ENCODE measurements around the gene CDH13.
A peak's percentile ranks its signal among the peaks of the same experiment; 100 is the strongest.

The CDH13 gene

GRCh38 chr16:82993926-82994325, 367.2 kb downstream of the CDH13 start:
- WGBS (ENCODE audit: extremely low coverage, insufficient coverage, insufficient read length): no CpG with 5 or more reads among the region's 4 CpGs
- no peaks in the 10 kb centered on the region for H3K27me3 ChIP-seq (ENCODE audit: insufficient read depth, low read length)

GRCh38 chr16:82995286-82995923, 368.6 kb downstream of the CDH13 start:
- no CpG with 5 or more reads among the region's 9 CpGs for WGBS (ENCODE audit: extremely low coverage, insufficient coverage, insufficient read length)

More at GRCh38 chr16:82993926-82994325, 367.2 kb downstream of the CDH13 start:
- Histone ChIP-seq H3K4me2 (ENCODE audit: low read length) (no peak overlapping the region), H3K4me3 (ENCODE audit: low read depth, low read length) (no peak overlapping the region), H2AFZ (ENCODE audit: insufficient read depth, low read length, poor library complexity) (no peak overlapping the region), H3K36me3 (ENCODE audit: control insufficient read depth in 1 of 2, insufficient read depth in 2 of 2, low read length in 2 of 2) (no peaks in the 10 kb centered on the region), H3K27ac (ENCODE audit: low read depth, low read length) (no peak overlapping the region), H4K8ac (ENCODE audit: low read depth, low read length) (no peak overlapping the region), H2BK12ac (ENCODE audit: low read length) (no peak overlapping the region), H2BK120ac (ENCODE audit: insufficient read depth, low read length, poor library complexity) (no peak overlapping the region), H3K9me3 (ENCODE audit: insufficient read depth, low read depth, low read length) (no peaks in the 10 kb centered on the region), H3K79me1 (ENCODE audit: low read length) (no peaks in the 10 kb centered on the region), H3K4ac (ENCODE audit: low read depth, low read length) (no peak overlapping the region), H3K18ac (ENCODE audit: low read length) (no peak overlapping the region), H3K14ac (ENCODE audit: low read length) (no peak overlapping the region), H3K79me2 (ENCODE audit: control insufficient read depth, insufficient read depth, low read length, poor library complexity) (no peaks in the 10 kb centered on the region), H3K9ac (ENCODE audit: low read length) (no peak overlapping the region), H2BK5ac (ENCODE audit: low read depth, low read length, poor library complexity) (no peak overlapping the region), H3K23ac (ENCODE audit: low read length) (no peak overlapping the region), H3K4me1 (ENCODE audit: control insufficient read depth in 1 of 2, insufficient read depth in 2 of 2, low read length in 2 of 2) (no peaks in the 10 kb centered on the region), H4K12ac (ENCODE audit: low read depth, low read length) (no peak overlapping the region), H4K91ac (ENCODE audit: low read depth, low read length) (no peak overlapping the region), H2AK5ac (ENCODE audit: low read length) (no peak overlapping the region)
- DNase-seq: no peak

GRCh38 chr16:82995924-82996441, 369.2 kb downstream of the CDH13 start:
- WGBS (ENCODE audit: extremely low coverage, insufficient coverage, insufficient read length): no CpG with 5 or more reads among the region's 5 CpGs

More at GRCh38 chr16:82995286-82995923, 368.6 kb downstream of the CDH13 start:
- Histone ChIP-seq H4K12ac (ENCODE audit: low read depth, low read length) (no peak overlapping the region), H3K27me3 (ENCODE audit: insufficient read depth, low read length) (no peaks in the 10 kb centered on the region), H3K9me3 (ENCODE audit: insufficient read depth, low read depth, low read length) (no peaks in the 10 kb centered on the region), H3K27ac (ENCODE audit: low read depth, low read length) (no peak overlapping the region), H2BK12ac (ENCODE audit: low read length) (no peak overlapping the region), H3K36me3 (ENCODE audit: control insufficient read depth in 1 of 2, insufficient read depth in 2 of 2, low read length in 2 of 2) (no peaks in the 10 kb centered on the region), H3K23ac (ENCODE audit: low read length) (no peak overlapping the region), H3K4me3 (ENCODE audit: low read depth, low read length) (no peak overlapping the region), H3K79me1 (ENCODE audit: low read length) (no peaks in the 10 kb centered on the region), H4K8ac (ENCODE audit: low read depth, low read length) (no peak overlapping the region), H3K4me1 (ENCODE audit: control insufficient read depth in 1 of 2, insufficient read depth in 2 of 2, low read length in 2 of 2) (no peaks in the 10 kb centered on the region), H2AFZ (ENCODE audit: insufficient read depth, low read length, poor library complexity) (no peak overlapping the region), H2BK120ac (ENCODE audit: insufficient read depth, low read length, poor library complexity) (no peak overlapping the region), H3K18ac (ENCODE audit: low read length) (no peak overlapping the region), H4K91ac (ENCODE audit: low read depth, low read length) (no peak overlapping the region), H3K9ac (ENCODE audit: low read length) (no peak overlapping the region), H2AK5ac (ENCODE audit: low read length) (no peak overlapping the region), H3K4me2 (ENCODE audit: low read length) (no peak overlapping the region), H3K79me2 (ENCODE audit: control insufficient read depth, insufficient read depth, low read length, poor library complexity) (no peaks in the 10 kb centered on the region), H3K14ac (ENCODE audit: low read length) (no peak overlapping the region), H2BK5ac (ENCODE audit: low read depth, low read length, poor library complexity) (no peak overlapping the region), H3K4ac (ENCODE audit: low read depth, low read length) (no peak overlapping the region)
- DNase-seq: no peak

GRCh38 chr16:82996814-82997213, 370.0 kb downstream of the CDH13 start:
- H3K14ac ChIP-seq (ENCODE audit: low read length): no peak overlapping the region
- H3K4ac ChIP-seq (ENCODE audit: low read depth, low read length): no peak overlapping the region
- H3K23ac ChIP-seq (ENCODE audit: low read length): no peak overlapping the region
- no peak overlapping the region for H3K9ac ChIP-seq (ENCODE audit: low read length)
- no peak overlapping the region for H3K4me2 ChIP-seq (ENCODE audit: low read length)
- H3K4me1 ChIP-seq (ENCODE audit: control insufficient read depth in 1 of 2, insufficient read depth in 2 of 2, low read length in 2 of 2): no peaks in the 10 kb centered on the region
- H3K18ac ChIP-seq (ENCODE audit: low read length): no peak overlapping the region
- no peak overlapping the region for H4K8ac ChIP-seq (ENCODE audit: low read depth, low read length)
- H2BK12ac ChIP-seq (ENCODE audit: low read length): no peak overlapping the region
- H3K79me1 ChIP-seq (ENCODE audit: low read length): no peaks in the 10 kb centered on the region
- peak overlapping the region; percentile 53 for H3K4me3 ChIP-seq (ENCODE audit: low read depth, low read length)
- H2AK5ac ChIP-seq (ENCODE audit: low read length): no peak overlapping the region
- no CpG with 5 or more reads among the region's 4 CpGs for WGBS (ENCODE audit: extremely low coverage, insufficient coverage, insufficient read length)
- no peaks in the 10 kb centered on the region for H3K79me2 ChIP-seq (ENCODE audit: control insufficient read depth, insufficient read depth, low read length, poor library complexity)
- H2BK120ac ChIP-seq (ENCODE audit: insufficient read depth, low read length, poor library complexity): no peak overlapping the region
- H2AFZ ChIP-seq (ENCODE audit: insufficient read depth, low read length, poor library complexity): no peak overlapping the region
- no peak overlapping the region for H4K91ac ChIP-seq (ENCODE audit: low read depth, low read length)
- no peaks in the 10 kb centered on the region for H3K36me3 ChIP-seq (ENCODE audit: control insufficient read depth in 1 of 2, insufficient read depth in 2 of 2, low read length in 2 of 2)
- no peak overlapping the region for H2BK5ac ChIP-seq (ENCODE audit: low read depth, low read length, poor library complexity)
- H3K27me3 ChIP-seq (ENCODE audit: insufficient read depth, low read length): no peaks in the 10 kb centered on the region
- no peak overlapping the region for H3K27ac ChIP-seq (ENCODE audit: low read depth, low read length)
- no peak overlapping the region for H4K12ac ChIP-seq (ENCODE audit: low read depth, low read length)
- no peaks in the 10 kb centered on the region for H3K9me3 ChIP-seq (ENCODE audit: insufficient read depth, low read depth, low read length)
- DNase-seq: no peak

More at GRCh38 chr16:82995924-82996441, 369.2 kb downstream of the CDH13 start:
- no peak for DNase-seq
- Histone ChIP-seq H2BK120ac (ENCODE audit: insufficient read depth, low read length, poor library complexity) (no peak overlapping the region), H3K9me3 (ENCODE audit: insufficient read depth, low read depth, low read length) (no peaks in the 10 kb centered on the region), H4K12ac (ENCODE audit: low read depth, low read length) (no peak overlapping the region), H3K4me2 (ENCODE audit: low read length) (no peak overlapping the region), H3K4me3 (ENCODE audit: low read depth, low read length) (no peak overlapping the region), H3K27ac (ENCODE audit: low read depth, low read length) (no peak overlapping the region), H2BK5ac (ENCODE audit: low read depth, low read length, poor library complexity) (no peak overlapping the region), H3K4me1 (ENCODE audit: control insufficient read depth in 1 of 2, insufficient read depth in 2 of 2, low read length in 2 of 2) (no peaks in the 10 kb centered on the region), H3K14ac (ENCODE audit: low read length) (no peak overlapping the region), H3K36me3 (ENCODE audit: control insufficient read depth in 1 of 2, insufficient read depth in 2 of 2, low read length in 2 of 2) (no peaks in the 10 kb centered on the region), H3K23ac (ENCODE audit: low read length) (no peak overlapping the region), H2AFZ (ENCODE audit: insufficient read depth, low read length, poor library complexity) (no peak overlapping the region), H4K8ac (ENCODE audit: low read depth, low read length) (no peak overlapping the region), H3K79me1 (ENCODE audit: low read length) (no peaks in the 10 kb centered on the region), H3K79me2 (ENCODE audit: control insufficient read depth, insufficient read depth, low read length, poor library complexity) (no peaks in the 10 kb centered on the region), H3K9ac (ENCODE audit: low read length) (no peak overlapping the region), H3K27me3 (ENCODE audit: insufficient read depth, low read length) (no peaks in the 10 kb centered on the region), H4K91ac (ENCODE audit: low read depth, low read length) (no peak overlapping the region), H2AK5ac (ENCODE audit: low read length) (no peak overlapping the region), H2BK12ac (ENCODE audit: low read length) (no peak overlapping the region), H3K18ac (ENCODE audit: low read length) (no peak overlapping the region), H3K4ac (ENCODE audit: low read depth, low read length) (no peak overlapping the region)

Data from trophoblast cell (in vitro differentiated cells and primary cell).